ENCODE results near the gene IFNA13.
"Not testable (repeated sequence)": the region's sequence is repeated elsewhere in the genome, so short reads cannot be mapped to it uniquely, and the experiment has no call there.

The IFNA13 gene

DNA sequence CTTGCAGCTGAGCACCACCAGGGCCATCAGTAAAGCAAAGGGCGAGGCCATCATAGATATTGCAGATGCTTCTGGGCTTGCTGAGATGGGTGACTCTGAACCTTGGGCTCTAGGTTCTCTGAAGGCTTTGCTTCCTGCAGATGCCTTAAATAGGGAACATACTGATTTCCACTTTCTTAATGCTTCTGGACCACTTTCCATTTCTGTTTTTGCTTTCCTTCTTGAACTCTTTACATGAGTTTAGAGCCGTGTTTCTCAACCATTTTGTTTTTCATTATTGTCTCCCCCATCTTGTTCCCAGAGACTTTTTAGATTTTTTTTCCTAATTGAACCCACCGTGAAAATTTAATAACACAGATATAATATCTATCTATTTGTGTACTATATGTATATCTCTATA lies at the start of gene IFNA13:
Gene IFNA13, minus strand, starts transcription at position 101 of the 400 bp plus-strand sequence. Its CDS starts 47 bp downstream, at position 54.
- DNase-seq (ENCODE audit: low read depth) = no peak

DNA sequence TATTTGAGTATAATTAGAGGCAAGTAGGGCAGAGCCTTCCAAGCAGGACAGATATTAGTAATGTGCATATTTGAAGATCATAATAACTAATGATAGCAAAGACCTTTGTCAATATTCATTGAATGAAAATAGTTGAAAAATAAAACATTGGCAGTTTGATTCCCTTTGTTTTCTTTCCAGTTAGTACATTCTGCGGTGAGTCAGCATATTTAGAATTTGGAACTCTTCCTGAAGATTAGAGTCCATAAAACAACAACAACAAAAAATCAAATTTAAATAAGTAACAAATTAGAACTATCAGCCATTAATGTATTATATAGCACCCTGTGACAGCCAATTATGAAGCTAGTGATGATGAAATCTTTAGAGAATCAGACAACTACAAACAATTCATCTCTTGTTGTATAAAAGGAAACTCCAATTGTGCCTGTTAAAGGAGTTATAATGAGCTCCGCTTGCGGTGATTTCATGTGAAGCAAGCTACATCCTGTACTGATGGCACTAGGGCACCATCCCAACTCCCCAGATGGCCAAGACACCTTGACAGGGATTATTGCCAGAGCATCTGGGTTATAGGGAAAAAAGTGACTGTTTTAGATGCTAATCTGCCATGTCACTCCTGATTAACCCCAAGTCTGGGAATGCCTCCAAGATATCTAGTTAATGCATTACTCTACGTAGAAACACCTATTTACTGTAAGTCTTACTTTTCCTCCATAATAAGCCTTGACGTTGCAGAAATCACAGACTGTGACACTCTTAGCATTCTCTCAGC lies 47.8 kb upstream of the IFNA13 start:
- no peak for DNase-seq (ENCODE audit: low read depth)

DNA sequence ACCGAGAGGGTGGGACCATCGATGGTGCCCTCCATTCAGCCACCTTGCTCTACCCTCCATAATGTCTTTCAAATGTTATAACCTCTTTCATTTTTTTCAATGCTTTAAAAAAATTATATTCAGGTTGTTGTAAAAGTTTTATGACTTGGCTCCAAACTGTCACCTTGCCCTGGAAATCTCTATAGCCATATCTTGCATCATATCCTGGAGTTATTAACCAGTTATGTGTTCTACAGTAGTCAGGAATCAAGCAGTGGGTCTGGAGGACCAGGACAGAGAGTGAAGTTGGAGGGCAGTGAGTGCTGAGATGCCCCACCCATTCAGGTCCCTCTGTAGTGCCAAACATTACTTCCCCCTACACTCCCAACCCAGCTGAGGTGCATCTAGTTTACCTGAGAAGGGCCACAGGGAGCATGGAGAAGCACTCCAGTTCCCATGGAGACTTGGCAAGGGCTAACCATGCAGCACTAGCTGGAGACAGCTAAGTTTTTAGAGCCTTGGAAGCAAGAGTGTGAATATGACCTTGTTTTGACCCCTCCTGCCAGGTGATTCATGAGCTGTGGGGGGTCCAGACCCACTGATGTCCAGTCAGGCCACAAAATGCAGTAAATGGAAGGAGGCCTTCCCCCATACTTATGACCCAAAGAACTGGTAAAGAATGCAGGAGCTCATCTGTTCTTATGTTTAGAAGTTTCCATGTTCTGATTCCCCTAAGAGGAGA lies 46.5 kb upstream of the IFNA13 start:
- DNase-seq (ENCODE audit: low read depth) = no peak

DNA sequence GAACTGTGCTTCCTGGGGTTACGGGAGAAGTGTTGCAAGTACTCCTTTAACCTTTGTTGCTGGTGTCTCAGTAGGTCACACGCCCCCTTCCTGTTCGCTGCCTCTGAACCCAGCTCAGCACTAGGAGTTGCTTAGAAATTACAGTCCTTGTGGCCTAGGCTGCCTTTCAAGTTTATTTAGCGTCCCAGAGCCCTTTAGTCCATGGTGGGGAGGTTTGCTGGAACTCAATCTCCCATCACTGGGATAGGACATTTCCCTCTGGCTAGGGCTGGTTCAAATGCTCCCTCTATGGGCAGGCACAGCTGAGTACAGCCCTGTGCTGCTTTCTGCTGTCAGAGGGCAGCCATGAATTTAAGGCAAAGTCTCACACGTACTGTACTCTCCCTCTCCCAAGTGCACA lies 45.8 kb upstream of the IFNA13 start:
- no peak for DNase-seq (ENCODE audit: low read depth)

DNA sequence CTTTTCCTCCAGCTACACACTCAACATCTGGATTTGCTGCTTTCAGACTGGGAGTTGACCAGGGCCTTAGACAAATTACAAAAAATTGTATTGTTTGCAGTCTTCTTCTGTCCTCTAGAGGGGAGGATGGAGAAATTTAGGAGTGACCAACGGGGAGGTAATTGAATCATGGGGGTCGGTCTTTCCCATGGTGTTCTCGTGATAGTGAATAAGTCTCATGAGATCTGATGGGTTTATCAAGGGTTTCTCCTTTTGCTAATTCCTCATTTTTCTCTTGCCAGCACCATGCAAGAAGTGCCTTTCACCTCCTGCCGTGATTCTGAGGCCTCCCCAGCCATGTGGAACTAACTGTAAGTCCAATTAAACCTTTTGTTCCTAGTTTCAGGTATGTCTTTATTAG lies 45.3 kb upstream of the IFNA13 start:
- DNase-seq (ENCODE audit: low read depth) = no peak

DNA sequence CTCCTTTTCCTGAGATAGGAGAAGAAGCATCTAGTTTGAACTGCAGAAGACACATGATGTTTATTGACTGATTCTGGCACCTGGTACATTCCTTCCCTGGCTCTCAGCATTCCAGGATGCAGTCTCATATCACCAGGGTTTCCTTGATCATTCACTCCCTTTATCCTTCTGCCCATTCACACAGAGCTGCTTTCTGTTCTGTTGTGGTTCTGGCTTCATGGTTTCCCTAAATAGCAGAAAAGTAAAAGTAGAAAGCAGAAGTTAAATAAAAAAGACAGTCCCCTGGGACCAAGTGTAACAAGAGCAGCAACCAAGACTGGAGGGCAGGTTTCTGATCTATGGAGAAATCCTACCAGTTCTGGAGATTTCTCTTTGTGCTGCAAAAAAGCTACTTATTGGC lies 44.2 kb upstream of the IFNA13 start:
- no peak for DNase-seq (ENCODE audit: low read depth)

DNA sequence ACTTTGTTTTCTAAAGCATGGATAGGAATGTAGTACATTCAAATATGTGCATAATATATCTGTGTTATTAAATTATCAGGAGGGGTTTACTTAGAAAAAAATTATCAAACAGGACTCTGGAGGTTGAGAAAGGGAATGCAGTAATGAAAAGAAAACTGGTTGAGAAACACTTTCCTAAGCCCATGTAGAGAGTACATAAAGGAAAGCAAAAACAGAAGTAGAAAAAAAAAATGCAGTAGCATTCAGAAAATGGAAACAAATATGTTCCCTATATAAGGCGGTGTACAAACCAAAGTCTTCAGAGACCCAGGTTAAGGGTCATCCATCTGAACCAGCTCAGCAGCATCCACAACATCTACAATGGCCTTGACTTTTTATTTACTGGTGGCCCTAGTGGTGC lies 41.0 kb upstream of the IFNA13 start, which contains the start of gene IFNA8:
Gene IFNA8, plus strand, starts transcription at position 301 of the 400 bp plus-strand sequence. Its CDS starts 60 bp downstream, at position 361.
- no peak for DNase-seq (ENCODE audit: low read depth)

DNA sequence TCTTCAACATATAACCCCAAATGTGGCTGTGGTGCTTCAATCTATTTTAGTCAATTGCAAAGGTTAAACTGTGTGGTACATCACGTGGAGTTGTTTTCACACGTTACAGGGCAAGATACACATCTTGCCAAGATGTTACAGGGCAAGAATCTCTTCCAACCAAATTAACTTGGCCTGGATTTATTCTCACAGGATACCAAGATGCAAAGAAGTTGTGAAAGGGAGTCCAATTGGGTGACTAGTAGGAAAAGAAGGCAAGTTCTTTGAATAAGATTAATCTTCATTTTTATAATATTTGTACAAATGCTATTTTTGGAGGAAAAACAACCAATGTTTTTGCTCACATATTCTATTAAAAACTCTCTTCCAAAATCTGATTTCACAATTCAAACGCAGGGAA lies 36.3 kb upstream of the IFNA13 start:
- no peak for DNase-seq (ENCODE audit: low read depth)

DNA sequence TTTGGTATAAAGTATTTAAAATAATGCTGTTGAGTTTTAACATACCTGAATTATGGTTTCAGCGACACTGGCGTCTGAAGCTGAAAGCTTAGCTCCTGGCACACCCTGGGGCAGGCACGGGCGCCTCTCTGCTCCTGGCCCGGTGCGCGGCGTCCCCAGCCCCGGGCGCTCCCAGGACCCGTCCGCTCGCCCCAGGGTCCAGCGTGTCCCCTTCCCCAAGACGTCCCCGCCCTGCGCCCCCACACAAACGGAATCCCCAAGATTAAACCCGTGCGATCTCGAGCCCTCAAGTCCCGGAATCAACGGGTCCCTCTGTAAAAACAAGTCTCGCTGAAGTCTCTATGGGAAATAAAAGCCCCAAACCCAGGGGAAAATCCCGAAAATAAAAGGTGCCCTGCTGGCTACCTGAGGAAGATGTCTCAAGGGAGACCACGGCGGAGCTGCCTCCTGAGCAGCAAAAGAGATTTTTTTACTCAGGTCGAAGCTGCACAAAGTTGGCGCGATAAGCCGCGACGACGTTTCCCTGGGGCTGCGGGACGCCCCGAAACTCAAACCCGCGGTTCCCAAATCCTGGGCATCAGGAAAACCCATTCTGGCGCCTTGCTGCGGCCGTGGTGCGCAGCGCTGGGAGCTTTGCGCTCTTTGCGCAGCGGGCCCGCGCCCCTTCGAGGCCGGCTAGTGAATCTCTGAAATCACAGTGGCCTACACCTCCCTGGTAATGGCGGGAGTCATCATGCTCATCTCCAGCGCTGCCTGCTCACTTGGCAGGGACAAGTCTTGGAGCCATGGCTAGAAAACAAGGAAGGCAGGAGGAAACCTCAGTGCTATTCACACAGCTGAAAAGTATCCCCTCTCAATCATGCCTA lies 34.8 kb upstream of the IFNA13 start:
- no peak for DNase-seq (ENCODE audit: low read depth)

DNA sequence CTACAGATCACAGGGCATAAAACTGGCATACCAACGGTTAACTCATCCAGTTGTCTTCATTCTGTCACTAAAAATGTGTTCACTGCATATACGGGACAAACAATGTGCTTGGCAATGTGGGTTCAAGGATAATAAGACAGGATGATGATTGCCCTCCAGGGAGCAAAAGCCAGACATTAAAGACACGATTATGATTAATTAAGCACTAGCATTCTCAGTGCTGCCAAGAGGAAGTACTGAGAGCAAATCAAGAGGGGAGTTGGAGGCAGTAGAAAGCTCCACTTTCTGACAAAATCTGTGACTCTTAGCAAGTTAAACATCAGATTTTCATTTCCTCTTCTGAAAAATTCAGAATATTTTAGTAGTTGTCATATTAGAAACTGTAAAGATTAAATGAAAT lies 32.1 kb upstream of the IFNA13 start:
- no peak for DNase-seq (ENCODE audit: low read depth)

DNA sequence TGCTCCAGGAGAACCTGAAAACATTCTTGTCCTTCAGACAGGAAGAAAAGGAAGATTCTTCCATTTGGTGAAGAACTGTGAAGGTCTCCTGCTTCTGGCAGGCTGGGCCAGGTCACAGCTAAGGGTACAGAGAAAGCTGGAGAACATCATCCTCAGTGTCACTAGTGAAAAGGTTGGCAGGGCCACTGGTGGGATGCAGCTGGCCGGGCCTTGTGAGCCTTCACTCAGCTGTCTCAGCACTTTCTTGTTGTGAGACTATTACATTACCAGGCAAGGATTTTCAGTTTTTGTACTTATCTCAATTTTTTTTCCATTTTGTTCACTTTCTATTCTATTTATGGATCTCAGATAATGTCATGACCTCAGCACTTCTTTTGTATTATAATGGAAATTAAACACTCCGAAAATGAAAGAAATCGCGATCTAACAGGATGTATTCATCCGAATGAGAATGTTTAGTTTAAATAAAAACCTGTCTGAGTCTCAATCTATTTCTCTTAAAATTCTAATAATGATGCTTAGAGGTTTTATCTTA lies 31.2 kb upstream of the IFNA13 start:
- DNase-seq (ENCODE audit: low read depth) = no peak

DNA sequence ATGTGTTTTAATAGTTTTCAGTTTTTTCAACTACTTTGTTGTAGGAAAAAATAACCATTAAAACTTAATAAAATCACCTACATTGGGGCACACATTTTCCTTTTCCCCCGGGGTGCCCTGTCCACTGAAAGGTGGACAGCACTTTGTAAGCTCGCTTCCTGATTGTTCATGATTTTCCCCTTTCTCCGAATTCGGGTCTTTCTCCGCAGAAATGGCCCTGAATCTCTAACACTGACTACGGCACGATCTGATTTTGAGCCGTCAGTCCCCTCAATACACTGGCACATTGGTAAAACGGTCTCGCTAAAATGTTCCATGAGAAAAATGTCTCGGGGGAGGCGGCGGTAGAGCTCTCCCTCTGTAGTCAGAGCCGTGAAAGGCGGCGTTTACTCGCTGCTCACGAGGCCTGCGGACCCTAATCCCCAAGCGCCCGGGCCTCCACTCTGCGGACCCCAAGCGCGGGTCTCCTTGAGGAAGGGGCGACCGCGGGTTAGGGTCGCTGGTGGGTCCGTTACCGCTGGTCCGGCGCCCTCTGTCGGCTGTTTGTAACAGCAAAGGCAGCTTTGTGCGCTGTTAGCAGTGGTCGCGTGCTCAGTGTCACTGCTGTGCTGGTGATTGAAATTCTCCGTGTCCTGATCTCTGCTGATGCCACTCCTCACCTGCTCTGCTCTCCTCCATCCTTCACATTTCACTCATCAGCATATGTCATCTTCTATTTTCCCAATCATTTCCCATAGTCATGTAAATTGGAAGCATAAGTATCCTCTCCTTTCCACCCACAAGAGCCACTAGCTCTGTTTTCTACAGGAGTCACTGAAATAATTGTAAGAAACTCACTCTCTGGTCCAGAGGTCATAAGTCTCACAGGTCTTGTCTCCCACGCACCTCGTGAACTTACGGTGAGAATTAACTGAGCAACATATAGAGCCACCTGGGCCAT lies 28.2 kb upstream of the IFNA13 start:
- peak; percentile 38 for DNase-seq (ENCODE audit: low read depth)

DNA sequence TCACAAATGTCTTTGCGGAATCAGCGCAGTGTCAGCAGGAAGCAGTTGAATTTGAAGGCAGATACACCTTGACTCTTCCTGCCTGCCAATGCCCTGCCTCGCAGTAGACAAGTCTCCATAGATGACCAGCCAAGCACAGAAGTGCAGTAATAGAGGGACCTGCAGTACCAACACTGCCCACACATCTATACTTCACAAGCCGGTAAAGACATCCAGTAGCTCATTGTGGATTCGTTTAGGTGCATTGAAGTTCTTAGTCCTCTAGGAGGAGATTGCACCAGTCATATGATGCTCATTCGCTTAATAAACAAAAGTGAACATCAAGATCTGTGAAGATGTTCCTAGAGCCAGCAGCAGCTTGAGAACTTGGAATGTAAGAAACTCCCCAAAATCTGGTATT lies 24.4 kb upstream of the IFNA13 start:
- no peak for DNase-seq (ENCODE audit: low read depth)

DNA sequence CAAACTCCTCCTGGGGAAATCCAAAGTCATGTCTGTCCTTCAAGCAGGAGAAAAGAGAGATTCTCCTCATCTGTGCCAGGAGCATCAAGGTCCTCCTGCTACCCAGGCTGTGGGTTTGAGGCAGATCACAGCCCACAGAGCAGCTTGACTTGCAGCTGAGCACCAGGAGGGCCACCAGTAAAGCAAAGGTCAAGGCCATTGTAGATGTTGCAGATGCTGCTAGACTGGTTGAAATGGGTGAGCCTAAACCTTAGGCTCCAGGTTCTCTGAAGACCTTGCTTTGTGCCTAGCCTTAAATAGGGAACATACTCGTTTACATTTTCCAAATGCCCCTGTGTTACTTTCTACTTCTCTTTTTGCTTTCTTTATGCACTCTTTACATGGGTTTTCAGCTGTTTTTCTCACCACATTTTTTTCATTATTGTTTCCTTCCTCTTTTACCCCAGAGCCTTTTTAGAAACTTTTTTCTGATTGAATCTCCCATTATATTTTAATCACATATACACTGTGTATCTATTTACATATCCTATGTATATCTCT lies 17.3 kb upstream of the IFNA13 start, which contains the start of gene IFNA2:
Gene IFNA2, minus strand, starts transcription at position 268 of the 540 bp plus-strand sequence. Its CDS starts 69 bp downstream, at position 199.
- no peak for DNase-seq (ENCODE audit: low read depth)

DNA sequence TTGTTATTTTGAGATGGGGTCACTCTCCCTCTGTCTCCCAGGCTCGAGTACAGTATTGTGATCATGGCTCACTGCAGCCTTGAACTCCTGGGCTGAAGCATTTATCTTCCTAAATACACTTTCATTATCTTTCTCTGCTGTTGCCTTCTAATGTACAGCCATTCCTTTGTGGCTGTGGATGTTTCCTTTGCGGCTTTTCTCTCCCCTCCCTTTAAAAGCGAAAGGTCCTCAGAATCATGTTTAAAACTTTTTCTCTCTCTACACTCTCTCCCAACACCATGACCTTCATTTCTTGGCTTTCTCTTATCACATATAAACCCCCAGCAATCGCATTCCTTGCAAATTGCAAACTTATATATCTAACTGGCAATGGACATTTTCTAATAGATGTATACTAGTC lies 15.8 kb upstream of the IFNA13 start:
- no peak for DNase-seq (ENCODE audit: low read depth)

DNA sequence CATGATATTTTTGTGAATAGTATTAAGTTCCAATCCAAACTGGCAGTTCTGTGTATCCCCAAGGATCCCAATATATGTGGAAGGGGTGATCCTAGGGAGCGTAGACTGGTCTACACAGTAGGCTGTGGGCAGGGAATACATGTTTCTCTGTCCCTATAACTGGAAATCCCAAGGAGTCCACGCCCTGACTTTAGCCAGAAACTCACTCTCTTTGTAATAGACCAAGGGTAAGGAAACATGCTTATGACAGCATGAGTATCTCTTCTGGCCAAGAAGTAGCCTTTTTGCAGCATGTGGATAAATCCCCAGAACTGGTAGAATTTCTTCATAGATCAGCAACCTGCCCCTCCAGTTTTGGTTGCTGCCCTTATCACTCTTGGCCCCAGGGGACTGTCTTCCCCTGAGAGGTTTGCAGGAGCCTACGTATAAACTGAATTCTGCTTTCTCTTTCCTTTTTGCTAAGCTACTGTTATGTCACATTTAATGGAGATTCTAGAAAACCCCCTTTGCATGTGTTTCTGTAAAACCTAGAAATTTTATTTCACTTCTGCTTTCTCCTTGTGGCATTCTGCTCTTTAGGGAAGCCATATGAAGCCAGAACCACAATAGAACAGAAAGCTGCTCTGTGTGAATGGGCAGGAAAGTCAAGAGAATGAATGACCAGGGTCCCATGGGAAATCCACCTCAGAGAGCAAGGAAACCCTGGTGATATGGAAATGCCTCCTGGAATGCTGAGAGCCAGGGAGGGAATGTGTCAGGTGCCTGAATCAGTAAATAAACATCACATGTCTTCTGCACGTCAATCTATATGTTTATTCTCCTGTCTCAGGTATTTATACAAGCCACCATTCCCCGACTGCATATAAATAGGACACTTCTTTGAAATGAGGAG lies 13.8 kb upstream of the IFNA13 start:
- no peak for DNase-seq (ENCODE audit: low read depth)

DNA sequence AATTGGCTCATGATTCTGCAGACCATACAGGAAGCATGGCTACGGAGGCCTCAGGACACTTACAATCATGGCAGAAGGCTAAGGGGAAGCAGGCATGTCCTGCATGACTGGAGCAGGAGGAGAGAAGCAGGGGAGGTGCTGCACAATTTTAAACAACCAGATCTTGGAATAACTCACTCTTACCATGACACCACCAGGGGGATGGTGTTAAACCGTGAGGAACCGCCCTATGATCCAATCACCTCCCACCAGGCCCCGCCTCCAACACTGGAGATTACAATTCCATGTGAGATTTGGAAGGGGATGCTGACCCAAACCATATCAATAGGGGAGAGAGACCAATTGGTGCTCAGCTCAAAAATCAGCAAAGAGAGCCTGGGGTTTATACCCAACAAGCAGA lies 3.6 kb upstream of the IFNA13 start:
- DNase-seq (ENCODE audit: low read depth) = not testable (repeated sequence)

DNA sequence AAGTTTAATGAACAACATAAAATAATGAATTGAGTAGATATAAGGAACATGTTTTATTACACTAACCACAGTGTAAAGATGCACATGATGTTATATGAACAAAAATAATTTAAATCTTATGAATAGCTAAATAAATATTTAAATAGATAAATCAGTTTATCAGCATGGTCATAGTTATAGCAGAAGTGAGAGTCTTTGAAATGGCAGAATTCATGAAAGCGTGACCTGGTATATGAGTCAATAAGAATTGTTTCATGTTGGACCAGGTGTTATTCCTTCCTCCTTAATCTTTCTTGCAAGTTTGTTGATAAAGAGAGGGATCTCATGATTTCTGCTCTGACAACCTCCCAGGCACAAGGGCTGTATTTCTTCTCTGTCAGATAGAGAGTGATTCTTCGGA lies 688 bp downstream of the IFNA13 start:
- not testable (repeated sequence) for DNase-seq (ENCODE audit: low read depth)

DNA sequence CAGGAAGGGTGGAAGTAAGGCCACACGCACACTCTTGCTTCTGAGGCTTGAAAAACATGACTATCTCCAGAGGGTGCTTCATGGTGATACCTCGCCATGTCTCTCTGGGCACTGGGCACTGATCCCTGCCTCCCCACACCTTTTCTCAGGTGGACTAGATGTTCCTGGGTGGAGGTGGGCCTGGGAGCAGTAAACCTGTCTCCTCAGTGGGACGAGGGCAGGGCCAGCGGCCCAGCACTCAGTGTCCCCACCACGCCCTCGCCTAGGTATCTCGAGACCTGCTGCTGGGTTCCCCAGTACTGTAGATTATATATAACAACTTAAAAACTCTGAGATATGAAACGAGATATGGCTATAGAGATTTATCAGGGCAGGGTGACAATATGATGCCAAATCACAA lies 5.6 kb downstream of the IFNA13 start:
- no peak for DNase-seq (ENCODE audit: low read depth)
